GM13976 (cell line): ENCODE results near the gene C3orf38.
"Not testable (repeated sequence)": the region's sequence is repeated elsewhere in the genome, so short reads cannot be mapped to it uniquely, and the experiment has no call there.

Experiments
- DNase-seq: peaks from one replicate; pipeline ENCODE4 v3.0.0; 2012; ENCODE audit warnings: low spot score
- in situ Hi-C: fragments of 300-500 bp; cut with MboI; formaldehyde crosslinking; loops from one replicate; pipeline ENCODE4 v1.12.0; 2022; ENCODE audit warnings: low sequenced_read_pairs, mixed read lengths, inconsistent platforms; ENCODE audit not compliant: unreplicated experiment
- TF ChIP-seq, protein P1 (sequence below): IDR thresholded peaks from 2 replicates; pipeline ENCODE4 v1.5.1; 2012; ENCODE audit warnings: borderline replicate concordance, mild to moderate bottlenecking; ENCODE audit not compliant: insufficient read depth; ENCODE audit errors: extremely low read depth, missing control alignments, control extremely low read depth

Gene C3orf38

DNA sequence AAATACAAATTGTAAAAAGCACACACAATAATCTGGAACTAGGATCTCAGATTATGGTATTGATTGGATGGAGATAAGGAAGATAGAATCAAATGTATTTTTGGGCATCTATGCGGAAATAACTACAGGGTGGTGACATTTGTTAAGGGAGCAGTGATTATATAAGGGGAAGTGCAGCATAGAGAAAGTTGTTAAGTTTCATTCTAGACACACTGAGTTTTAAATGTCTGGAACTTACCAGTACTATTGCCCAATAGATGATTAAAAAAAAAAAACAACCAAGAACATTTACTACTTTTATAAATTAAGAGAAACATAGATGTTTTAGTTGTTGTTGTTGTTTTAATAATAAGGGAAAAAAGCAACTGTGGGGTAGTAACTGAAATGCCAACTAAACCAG lies 32.1 kb upstream of the C3orf38 start:
- TF ChIP-seq, protein P1, sequence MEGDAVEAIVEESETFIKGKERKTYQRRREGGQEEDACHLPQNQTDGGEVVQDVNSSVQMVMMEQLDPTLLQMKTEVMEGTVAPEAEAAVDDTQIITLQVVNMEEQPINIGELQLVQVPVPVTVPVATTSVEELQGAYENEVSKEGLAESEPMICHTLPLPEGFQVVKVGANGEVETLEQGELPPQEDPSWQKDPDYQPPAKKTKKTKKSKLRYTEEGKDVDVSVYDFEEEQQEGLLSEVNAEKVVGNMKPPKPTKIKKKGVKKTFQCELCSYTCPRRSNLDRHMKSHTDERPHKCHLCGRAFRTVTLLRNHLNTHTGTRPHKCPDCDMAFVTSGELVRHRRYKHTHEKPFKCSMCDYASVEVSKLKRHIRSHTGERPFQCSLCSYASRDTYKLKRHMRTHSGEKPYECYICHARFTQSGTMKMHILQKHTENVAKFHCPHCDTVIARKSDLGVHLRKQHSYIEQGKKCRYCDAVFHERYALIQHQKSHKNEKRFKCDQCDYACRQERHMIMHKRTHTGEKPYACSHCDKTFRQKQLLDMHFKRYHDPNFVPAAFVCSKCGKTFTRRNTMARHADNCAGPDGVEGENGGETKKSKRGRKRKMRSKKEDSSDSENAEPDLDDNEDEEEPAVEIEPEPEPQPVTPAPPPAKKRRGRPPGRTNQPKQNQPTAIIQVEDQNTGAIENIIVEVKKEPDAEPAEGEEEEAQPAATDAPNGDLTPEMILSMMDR = no peak
- in situ Hi-C loops = no loop called here
- DNase-seq = no peak

- in situ Hi-C loops, DNase-seq: not testable (repeated sequence)
These were observed 31.2 kb upstream of the C3orf38 start for GRCh38 chr3:88118603-88119002.

DNA sequence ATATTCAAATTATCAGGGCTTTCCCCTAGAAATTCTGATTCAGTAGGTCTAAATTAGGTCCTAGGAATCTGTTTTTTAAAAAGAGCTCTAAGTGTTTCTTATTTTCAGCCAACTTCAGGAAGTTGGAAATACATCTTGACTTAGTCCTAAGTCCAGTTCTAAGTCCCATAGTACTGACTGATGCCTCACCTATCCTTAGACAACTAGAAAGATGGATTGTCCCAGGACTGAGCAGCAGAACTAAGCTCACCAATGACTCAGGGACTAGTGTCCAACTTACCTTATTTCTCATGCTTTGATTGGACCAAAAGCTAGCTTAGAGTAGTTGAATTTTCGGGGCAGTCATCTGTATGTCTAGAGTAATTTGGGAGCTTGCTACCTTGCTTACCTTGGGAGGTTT lies 26.2 kb upstream of the C3orf38 start:
- TF ChIP-seq, protein P1 = no peak
- no peak for DNase-seq
- in situ Hi-C loops = no loop called here

GRCh38 chr3:88131695-88132094 lies 18.1 kb upstream of the C3orf38 start:
- DNase-seq = no peak
- in situ Hi-C loops = no loop called here
- TF ChIP-seq, protein P1 = no peak

- TF ChIP-seq, protein P1 = no peak
- DNase-seq = no peak
- in situ Hi-C loops = no loop called here
These were observed 16.9 kb upstream of the C3orf38 start for GRCh38 chr3:88132894-88133293.

DNA sequence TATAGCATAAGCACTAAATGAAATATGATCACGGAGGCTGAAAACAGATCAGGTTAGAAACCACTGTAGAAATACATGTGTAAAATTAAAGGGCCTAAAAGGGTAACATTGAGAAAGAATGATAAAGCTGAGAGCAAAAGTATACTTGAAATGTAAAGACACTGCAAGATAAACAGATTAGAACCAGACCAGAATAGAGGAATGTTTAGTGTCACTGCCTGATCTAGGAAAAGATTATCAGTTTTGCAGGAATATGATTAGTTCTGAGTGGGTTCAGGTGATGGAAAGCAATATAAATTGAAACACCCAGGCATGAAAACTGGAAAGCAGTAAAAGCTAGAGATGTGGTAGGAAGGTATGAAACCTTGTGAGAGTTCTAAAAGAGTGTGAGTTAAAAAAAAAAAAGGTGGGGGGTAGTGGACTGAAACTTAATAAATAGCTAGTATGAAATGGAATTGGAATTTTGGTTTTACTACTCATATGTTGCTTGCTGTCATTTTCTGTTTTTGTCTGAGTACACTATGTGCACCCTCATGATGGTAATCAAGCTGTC lies 16.0 kb upstream of the C3orf38 start:
- no peak for DNase-seq
- in situ Hi-C loops = no loop called here

GRCh38 chr3:88137836-88138235 lies 11.9 kb upstream of the C3orf38 start:
- TF ChIP-seq, protein P1 = no peak
- no peak for DNase-seq
- in situ Hi-C loops = no loop called here

More for the DNA sequence above, 16.0 kb upstream of the C3orf38 start:
- TF ChIP-seq, protein P1 = no peak
